Hematopoietic multipotent progenitor cell treated with erythropoietin and hydrocortisone succinate and interleukin-3 and kit ligand, for 15 days (in vitro differentiated cells): Measurements from ENCODE around the gene SYTL2.
"Not testable (repeated sequence)": the region's sequence is repeated elsewhere in the genome, so short reads cannot be mapped to it uniquely, and the experiment has no call there.

ENCODE experiments used
- DNase-seq: peaks from one replicate; pipeline ENCODE4 v3.0.0-alpha.2; 2015; ENCODE audit warnings: low spot score

The SYTL2 gene

GRCh38 chr11:85685820-85686459, 125.0 kb downstream of the SYTL2 start, which contains the start of gene CCDC89:
TSS of gene CCDC89 (minus strand) at chr11:85686195. CDS start at chr11:85686130, 65 bp downstream.
- DNase-seq, result no peak

GRCh38 chr11:85685125-85685819, 125.7 kb downstream of the SYTL2 start:
- DNase-seq, result no peak

- no peak for DNase-seq
These were observed 128.3 kb downstream of the SYTL2 start for GRCh38 chr11:85682330-85683305.

DNA sequence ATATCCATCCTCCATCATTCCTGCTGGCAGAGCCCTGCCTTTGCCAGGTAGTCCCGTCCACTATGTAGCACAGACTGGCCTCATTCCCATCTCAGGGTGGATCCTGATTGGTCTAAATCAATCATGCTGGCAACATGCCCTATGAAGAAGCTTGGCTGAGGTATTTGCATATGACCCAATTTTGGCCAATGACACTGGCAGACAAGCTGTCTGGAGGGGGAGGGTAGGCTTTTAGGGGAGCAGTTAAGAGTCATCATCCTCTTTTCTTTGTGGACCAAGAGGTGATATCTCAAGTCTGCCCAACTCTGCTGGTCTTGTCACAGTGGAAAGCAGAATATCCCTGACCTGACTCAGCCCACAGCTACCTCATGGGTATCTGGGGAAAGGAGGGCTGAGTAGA, 130.0 kb downstream of the SYTL2 start:
- no peak for DNase-seq

DNA sequence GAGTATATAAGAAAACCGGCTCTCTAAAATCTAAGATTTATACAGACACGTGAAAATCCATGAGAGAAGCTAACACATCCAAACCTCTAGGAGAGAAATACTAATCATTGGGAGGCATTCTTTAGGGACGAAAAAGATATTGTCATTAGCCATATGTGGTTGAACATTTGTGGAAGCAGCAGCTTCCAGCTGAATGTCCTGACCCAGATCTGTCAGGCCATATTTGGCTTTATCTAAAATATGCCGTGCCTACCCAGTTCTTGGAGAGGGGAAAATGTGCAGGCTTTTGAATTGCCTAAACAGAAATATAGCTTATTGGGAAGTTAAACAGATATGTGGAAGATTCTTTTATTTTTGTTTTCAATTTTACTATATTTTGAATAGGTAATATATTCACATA, 131.4 kb downstream of the SYTL2 start:
- no peak for DNase-seq

GRCh38 chr11:85673393-85673792, 137.5 kb downstream of the SYTL2 start:
- DNase-seq, result no peak

DNA sequence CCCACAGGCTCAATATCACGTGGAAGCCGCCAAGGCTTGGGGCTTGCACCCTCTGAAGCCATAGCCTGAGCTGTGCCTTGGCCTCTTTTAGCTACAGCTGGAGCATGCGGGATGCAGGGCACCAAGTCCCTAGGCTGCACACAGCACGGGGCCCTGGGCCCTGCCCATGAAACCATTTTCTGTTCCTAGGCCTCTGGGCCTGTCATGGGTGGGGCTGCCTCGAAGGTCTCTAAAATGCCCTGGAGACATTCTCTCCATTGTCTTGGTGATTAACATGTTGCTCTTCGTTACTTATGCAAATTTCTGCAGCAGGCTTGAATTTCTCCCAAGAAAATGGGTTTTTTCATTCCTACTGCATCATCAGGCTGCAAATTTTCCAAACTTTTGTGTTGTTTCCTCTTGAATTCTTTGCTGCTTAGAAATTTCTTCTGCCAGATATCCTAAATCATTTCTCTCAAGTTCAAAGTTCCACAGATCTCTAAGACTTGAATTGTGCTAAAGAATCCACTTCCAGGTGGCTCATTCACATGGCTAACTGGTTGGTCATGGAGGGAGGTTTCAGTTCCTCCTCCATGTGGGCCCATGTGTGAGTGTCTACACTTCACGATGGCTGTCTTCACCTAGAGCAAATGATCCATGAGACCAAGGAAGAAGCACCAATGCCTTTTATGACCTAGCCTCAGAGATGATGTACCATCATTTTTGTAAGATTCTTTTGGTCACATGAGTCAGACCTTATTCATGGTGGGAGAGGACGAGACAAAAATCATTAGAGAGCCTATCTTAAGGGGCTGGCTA, 138.6 kb downstream of the SYTL2 start:
- DNase-seq, result no peak

DNA sequence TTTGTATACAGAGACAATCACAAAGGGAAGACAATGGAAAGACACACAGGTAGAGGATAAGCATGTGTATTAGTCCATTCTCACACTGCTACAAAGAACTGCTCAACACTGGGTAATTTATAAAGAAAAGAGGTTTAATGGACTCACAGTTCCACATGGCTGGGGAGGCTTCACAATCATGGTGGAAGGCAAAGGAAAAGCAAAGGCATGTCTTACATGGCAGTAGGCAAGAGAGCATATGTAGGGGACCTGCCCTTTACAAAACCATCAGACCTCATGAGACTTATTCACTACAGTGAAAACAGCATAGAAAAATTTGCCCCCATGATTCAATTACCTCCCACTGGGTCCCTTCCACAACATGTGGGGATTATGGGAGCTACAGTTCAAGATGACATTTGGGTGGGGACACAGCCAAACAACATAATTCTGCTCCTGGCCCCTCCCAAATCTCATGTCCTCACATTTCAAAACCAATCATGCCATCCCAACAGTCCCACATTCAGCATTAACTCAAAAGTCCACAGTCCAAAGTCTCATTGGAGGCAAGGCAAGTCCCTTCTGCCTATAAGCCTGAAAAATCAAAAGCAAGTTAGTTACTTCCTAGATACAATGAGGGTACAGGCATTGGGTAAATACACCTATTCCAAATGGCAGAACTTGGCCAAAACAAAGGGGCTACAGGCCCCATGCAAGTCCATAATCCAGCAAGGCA, 139.8 kb downstream of the SYTL2 start:
- not testable (repeated sequence) for DNase-seq

DNA sequence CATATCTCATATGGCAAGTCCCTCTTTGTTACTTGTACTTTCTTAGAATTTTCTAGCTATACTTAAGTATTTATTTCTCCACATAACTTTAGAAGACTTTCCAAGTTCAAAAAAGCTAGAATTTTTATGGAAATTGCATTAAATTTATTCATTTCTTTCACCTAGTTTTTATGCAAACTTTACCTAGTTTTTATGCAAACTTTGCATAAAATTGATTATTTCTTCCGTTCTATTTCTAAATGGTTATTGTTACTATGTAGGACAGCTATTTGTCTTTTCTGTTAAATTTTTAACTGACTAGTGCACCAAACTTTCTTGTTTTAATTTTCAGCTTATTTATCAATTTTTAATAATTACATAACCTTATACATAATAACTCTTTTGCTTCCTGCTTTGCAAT, 142.8 kb downstream of the SYTL2 start:
- DNase-seq, result no peak

DNA sequence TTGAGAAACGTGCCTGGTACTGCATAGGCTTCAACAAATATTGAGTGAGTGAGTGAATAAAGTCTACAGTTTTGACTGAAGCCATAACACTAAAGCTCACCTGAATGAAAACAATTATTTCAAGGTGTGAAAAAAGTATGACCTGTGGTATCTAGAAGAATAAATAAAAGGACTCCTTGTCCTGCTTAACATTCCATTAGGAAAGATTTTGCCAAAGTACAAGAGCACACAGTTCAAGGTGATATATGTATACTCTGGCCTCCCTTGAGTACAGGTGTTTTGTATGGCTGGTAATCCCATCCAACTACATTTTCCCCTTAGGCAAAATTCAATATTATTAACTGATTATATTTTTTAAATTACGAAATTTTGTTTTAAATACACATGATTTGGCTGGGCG, 144.3 kb downstream of the SYTL2 start:
- DNase-seq, result no peak

- no peak for DNase-seq
These were observed 145.2 kb downstream of the SYTL2 start for GRCh38 chr11:85665733-85666132.

- peak; percentile 97 for DNase-seq
These were observed 146.1 kb downstream of the SYTL2 start, which contains the start of gene CREBZF for GRCh38 chr11:85664615-85665481. TSS of gene CREBZF (minus strand) at chr11:85665129. CDS start at chr11:85664875, 254 bp downstream.

DNA sequence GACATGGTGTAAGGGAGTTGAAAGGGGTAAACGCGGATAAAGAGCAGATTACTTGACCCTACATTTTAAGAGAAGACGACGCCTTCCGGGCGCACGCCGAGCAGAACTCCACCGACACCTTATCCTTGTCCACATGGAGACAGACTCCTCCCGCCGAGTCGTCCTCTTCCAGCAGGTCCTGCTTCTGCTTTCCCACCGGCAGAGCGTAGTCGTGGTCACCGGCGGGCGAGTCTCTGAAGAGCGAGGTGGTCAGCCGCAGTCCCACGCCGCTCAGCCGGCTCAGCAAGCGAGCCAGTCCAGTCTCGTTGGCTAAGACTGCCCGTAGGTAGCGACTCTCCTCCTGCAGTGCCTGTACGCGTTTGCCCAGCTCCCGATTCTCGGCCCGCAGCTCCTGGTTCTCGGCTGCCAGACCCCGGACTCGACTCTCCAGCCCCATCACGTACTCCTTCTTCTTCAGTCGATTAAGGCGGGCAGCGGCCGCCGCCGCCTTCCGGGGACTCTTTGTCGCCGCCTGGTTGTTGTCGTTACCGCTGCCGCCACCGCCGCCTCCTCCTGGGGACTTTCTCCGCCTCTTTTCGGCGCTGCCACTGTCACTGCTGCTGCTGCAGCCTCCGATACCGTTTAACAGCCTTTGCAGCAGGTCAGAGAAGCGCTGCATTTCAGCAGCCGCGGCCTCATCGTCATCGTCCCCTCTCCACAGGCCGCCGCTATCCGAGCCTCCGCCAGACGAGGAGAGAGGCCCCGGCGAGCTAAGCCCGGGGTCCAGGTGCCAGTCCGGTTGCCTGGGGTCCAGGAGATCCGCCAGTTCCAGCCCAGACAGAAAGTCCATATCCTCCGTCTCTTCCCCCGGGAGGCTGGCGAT, 147.0 kb downstream of the SYTL2 start:
- peak; percentile 83 for DNase-seq

DNA sequence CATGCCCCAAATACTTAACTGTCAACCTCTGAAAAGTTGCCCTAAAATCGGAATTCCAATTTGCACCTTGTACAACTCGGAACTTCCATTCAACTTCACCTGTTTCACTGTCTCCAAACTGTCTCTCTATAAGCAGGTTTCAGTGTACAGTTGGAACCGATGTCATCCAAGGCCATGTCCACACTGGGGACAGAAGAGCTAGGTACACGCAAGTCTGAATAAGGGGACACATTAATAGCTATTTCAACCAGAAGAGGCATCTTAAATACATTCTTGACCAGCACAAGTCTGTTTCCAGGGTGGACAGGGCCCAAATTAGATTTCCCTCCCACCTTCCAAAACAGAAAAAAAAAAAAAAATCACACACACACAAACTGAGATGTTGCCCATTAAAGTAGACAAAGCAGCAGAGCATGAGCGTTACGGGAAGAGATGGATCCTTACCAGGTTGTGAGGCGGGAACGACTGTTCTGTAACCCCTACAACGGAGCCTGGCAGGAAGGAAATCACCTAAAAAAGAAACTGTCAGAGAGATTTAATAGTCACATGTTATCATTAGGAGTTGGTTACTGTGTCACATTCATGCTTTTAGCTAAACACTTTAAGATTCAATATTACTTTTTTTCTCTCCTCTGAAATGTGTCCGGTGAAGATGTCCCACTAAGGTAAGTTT, 147.7 kb downstream of the SYTL2 start:
- DNase-seq, result peak; percentile 22

- DNase-seq, result peak; percentile 20
These were observed 148.8 kb downstream of the SYTL2 start for GRCh38 chr11:85661972-85662664.

GRCh38 chr11:85658180-85658579, 152.8 kb downstream of the SYTL2 start:
- DNase-seq, result no peak

- no peak for DNase-seq
These were observed 154.2 kb downstream of the SYTL2 start for GRCh38 chr11:85656777-85657176.

GRCh38 chr11:85654343-85654742, 156.6 kb downstream of the SYTL2 start:
- DNase-seq, result not testable (repeated sequence)
